Coronary artery (tissue), 2 donors: ENCODE data around the gene PLCB3.
"Not testable (repeated sequence)": the region's sequence is repeated elsewhere in the genome, so short reads cannot be mapped to it uniquely, and the experiment has no call there.

Experiments used
- DNase-seq: peaks from one replicate; pipeline ENCODE4 v3.0.0-alpha.2; 2017; ENCODE audit warnings: low spot score
- H3K27ac ChIP-seq, 2 donors: fragments of 200-600 bp; sonication (generic); one replicate each; pipeline ENCODE4 v1.5.1; 2016 to 2019
- H3K4me3 ChIP-seq: fragments of 200-600 bp; sonication (generic); 2 replicates; pipeline ENCODE4 v1.5.1; 2016; ENCODE audit warnings: mild to moderate bottlenecking, moderate library complexity
- CTCF ChIP-seq: fragments of 200-600 bp; sonication (generic); IDR thresholded peaks from one replicate; pipeline ENCODE4 v1.5.1; 2019; ENCODE audit warnings: antibody characterized with exemption

Gene PLCB3

DNA sequence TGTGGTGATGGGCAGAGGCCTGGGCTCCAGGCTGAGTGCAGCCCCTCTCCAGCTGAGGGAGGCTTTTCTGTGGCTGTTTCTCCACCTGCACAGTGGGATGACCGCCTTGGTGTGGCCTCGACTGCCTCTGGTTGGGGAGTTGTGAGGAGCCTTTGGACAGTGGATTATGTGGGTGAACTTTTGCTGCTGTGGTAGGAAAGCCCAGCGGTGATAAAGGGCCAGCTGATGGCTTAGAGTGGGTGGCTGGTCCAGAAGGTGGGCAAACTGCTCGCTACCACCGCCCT, 52.6 kb downstream of the PLCB3 start:
- peak overlapping the region; percentile 99 for H3K4me3 ChIP-seq
- TF ChIP-seq CTCF = no peak
- no peak for DNase-seq
- peak overlapping the region in 1 of 2 donors; percentile 94 for H3K27ac ChIP-seq

- Histone ChIP-seq H3K4me3 (peak overlapping the region; percentile 99), H3K27ac (peak overlapping the region; percentile 83 to 94)
- peak; percentile 55 for TF ChIP-seq CTCF
- DNase-seq = peak; percentile 93
These were observed 53.2 kb downstream of the PLCB3 start for GRCh38 chr11:64304316-64305072.

DNA sequence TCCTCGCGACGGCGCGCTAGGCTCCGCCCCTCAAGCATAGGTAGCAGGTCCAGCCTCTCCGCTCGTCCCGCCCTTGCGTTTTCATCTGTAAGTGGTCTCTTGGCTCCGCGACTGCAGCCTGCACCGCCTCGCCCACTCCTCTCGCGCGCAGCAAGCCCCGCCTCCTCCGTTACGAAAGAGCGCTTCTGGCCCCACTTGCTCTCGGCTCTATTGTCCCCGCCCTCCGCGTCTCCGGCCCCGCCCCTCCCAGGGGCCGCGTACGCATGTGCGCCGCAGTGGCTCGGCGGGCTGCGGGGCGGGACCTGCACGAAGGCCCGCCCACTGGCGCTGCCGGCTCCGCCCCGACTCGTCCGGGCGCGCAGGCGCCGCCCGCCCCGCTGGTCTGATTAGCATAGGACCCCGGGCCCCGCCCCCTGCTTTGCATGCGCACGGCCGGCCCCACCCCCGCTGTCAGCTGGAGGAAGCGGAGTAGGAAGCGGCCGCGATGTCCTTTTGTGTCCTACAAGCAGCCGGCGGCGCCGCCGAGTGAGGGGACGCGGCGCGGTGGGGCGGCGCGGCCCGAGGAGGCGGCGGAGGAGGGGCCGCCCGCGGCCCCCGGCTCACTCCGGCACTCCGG, 53.9 kb downstream of the PLCB3 start, which contains the start of gene ESRRA:
TSS of gene ESRRA (plus strand) at position 450 of the 616 bp plus-strand sequence. CDS start 1,656 bp downstream, outside the sequence.
- no peak for TF ChIP-seq CTCF
- Histone ChIP-seq H3K27ac (peak within 1 kb of the TSS; percentile 83 to 97), H3K4me3 (peak within 1 kb of the TSS; percentile 99)
- DNase-seq = peak; percentile 99

- H3K4me3 ChIP-seq = peak overlapping the region; percentile 99
- TF ChIP-seq CTCF = no peak
- H3K27ac ChIP-seq = peak overlapping the region; percentile 58 to 97
- DNase-seq = no peak
These were observed 54.6 kb downstream of the PLCB3 start for GRCh38 chr11:64305691-64306562.

- TF ChIP-seq CTCF = no peak
- no peak for DNase-seq
- H3K27ac ChIP-seq = peak overlapping the region; percentile 58 to 97
- H3K4me3 ChIP-seq = peak overlapping the region; percentile 99
These were observed 55.2 kb downstream of the PLCB3 start for GRCh38 chr11:64306563-64306875.

- H3K27ac ChIP-seq = peak overlapping the region in 1 of 2 donors; percentile 97
- no peak for TF ChIP-seq CTCF
- H3K4me3 ChIP-seq = peak overlapping the region; percentile 99
- no peak for DNase-seq
These were observed 55.7 kb downstream of the PLCB3 start for GRCh38 chr11:64306876-64307622.

- not testable (repeated sequence) for H3K4me3 ChIP-seq, DNase-seq, H3K27ac ChIP-seq
These were observed 56.5 kb downstream of the PLCB3 start for GRCh38 chr11:64307795-64308194.
